ENCODE data around the gene ESYT2. TPM values are rescaled to one million over a fixed set of nuclear protein-coding genes. Genes with fewer than 3 reads are reported as not detected.

ESYT2 gene
- total RNA-seq, 1 donor from 2014 or later = 38.1 TPM

DNA sequence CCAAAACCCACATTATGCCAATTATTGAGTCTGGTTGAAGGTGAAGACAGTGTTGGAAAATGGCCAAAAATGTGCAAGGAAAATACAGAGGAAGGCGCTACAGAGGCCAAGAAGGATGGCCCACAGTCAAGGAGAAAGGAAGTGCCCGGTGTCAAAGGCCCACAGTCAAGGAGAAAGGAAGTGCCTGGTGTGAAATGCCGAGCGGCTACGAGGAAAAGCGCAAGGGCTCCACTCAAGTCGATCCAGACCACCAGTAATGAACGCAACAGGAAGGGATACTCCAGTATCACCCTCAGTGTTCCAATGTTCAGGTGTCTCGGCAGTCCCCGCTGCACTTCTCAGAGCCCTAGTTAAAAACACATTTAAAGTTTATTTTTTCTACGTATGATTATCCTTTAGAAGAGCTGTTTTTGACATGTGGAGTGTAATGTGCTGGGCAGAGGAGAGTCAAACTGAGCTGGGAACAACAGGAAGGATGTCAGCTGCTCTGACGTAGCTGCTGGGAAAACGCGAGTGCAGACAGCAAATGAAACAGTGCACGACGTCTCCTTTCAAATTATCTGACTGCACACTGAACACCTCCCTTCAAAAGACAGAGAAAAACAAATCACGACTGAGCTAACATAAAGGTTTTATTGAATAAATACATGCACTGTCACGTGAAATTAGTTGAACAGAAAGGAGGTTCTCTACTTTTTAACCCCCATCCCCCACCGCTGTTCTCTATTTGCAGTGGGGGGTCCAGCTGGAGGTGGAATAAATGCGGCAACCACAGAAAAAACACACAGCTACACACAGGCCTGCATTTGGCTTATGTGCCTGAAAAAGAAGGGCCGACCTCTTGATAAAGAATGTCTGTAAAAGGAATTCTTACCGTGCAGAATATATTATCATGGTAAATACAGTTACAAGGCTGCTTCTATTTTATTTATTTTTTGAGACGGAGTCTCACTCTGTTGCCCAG lies 98.6 kb downstream of the ESYT2 start:
- H3K4me1 ChIP-seq (ENCODE audit: control insufficient read depth in 3 of 3, insufficient read depth in 3 of 3, low read length in 3 of 3) = no peaks in the 10 kb centered on the region
- no peak overlapping the region for H3K27ac ChIP-seq (ENCODE audit: low read depth, low read length)
- peaks cover 22 to 42% (median 40%) of the 10 kb centered on the region in 3 donors for H3K36me3 ChIP-seq (ENCODE audit: control insufficient read depth in 3 of 3, insufficient read depth in 3 of 3, low read length in 3 of 3)
- H3K4me3 ChIP-seq (ENCODE audit: low read length in 3 of 3) = no peak overlapping the region
- no peaks in the 10 kb centered on the region for H3K27me3 ChIP-seq (ENCODE audit: control insufficient read depth in 3 of 3, insufficient read depth in 3 of 3, low read length in 3 of 3)
- no peaks in the 10 kb centered on the region for H3K9me3 ChIP-seq (ENCODE audit: control insufficient read depth in 3 of 3, low read length in 3 of 3)
- no peak overlapping the region for H3K9ac ChIP-seq (ENCODE audit: low read depth in 1 of 3, low read length in 3 of 3)

DNA sequence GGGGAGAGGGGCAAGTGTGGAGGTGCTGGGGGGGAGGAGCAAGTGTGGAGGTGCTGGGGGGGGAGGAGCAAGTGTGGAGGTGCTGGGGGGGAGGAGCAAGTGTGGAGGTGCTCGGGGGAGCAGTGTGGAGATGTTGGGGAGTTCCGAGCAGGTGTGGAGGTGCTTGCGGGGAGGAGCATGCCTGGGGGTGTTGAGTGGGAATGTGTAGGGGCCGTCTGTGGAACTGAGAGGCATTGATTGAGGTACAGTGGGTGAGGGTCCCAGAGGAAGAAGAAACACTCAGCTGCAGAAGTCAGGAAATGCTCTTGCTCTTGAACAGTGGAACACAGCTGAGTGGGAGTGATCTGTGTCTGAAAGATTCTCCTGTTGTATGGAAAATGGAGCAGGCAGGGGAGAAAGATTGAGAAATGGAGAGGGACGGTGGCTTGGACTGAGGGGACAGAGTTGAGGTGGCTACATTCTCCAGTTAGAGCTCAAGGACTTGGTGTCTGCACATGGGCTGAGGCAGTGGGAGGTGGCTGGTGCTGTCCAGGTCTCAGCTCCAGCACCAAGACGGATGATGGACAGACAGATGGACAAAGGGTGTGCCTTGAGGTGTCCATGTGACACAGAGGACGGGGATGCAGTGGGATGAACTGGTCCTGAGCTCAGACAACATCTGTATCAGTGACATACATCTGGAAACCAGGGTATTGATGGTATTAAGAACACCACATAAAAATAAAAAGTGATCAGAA lies 99.5 kb downstream of the ESYT2 start:
- Histone ChIP-seq H3K27ac (ENCODE audit: low read depth, low read length) (no peak overlapping the region), H3K36me3 (ENCODE audit: control insufficient read depth in 3 of 3, insufficient read depth in 3 of 3, low read length in 3 of 3) (peaks cover 15 to 33% (median 32%) of the 10 kb centered on the region in 3 donors), H3K4me3 (ENCODE audit: low read length in 3 of 3) (no peak overlapping the region), H3K4me1 (ENCODE audit: control insufficient read depth in 3 of 3, insufficient read depth in 3 of 3, low read length in 3 of 3) (no peaks in the 10 kb centered on the region), H3K27me3 (ENCODE audit: control insufficient read depth in 3 of 3, insufficient read depth in 3 of 3, low read length in 3 of 3) (no peaks in the 10 kb centered on the region), H3K9me3 (ENCODE audit: control insufficient read depth in 3 of 3, low read length in 3 of 3) (no peaks in the 10 kb centered on the region), H3K9ac (ENCODE audit: low read depth in 1 of 3, low read length in 3 of 3) (no peak overlapping the region)

DNA sequence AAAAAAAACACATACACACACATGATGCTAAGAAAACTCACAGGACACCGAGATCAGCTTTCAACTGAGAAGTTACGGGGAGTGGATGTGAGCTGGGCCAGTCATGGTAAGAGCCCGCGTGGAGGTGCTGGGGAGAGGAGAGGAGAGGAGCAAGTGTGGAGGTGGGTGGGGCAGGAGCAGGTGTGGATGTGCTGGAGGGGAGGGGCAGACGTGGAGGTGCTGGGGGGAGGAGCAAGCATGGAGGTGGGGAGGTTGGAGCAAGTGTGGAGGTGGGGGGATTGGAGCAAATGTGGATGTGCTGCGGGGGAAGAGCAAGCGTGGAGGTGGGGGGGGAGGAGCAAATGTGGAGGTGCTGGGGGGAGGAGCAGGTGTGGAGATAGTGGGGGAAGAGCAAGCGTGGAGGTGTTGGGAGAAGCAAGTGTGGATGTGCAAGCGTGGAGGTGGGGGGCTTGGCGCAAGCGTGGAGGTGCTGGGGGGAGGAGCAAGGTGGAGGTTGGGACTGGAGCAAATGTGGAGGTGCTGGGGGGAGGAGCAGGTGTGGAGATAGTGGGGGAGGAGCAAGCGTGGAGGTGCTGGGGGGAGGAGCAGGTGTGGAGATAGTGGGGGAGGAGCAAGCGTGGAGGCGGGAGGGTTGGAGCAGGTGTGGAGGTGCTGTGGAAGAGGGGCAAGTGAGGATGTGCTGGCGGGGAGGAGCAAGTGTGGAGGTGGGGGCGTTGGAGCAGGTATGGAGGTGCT lies 100.2 kb downstream of the ESYT2 start:
- Histone ChIP-seq H3K4me1 (ENCODE audit: control insufficient read depth in 3 of 3, insufficient read depth in 3 of 3, low read length in 3 of 3) (no peaks in the 10 kb centered on the region), H3K4me3 (ENCODE audit: low read length in 3 of 3) (no peak overlapping the region), H3K27ac (ENCODE audit: low read depth, low read length) (no peak overlapping the region), H3K9me3 (ENCODE audit: control insufficient read depth in 3 of 3, low read length in 3 of 3) (no peaks in the 10 kb centered on the region), H3K27me3 (ENCODE audit: control insufficient read depth in 3 of 3, insufficient read depth in 3 of 3, low read length in 3 of 3) (no peaks in the 10 kb centered on the region), H3K36me3 (ENCODE audit: control insufficient read depth in 3 of 3, insufficient read depth in 3 of 3, low read length in 3 of 3) (peaks cover 12 to 26% (median 25%) of the 10 kb centered on the region in 3 donors), H3K9ac (ENCODE audit: low read depth in 1 of 3, low read length in 3 of 3) (no peak overlapping the region)

DNA sequence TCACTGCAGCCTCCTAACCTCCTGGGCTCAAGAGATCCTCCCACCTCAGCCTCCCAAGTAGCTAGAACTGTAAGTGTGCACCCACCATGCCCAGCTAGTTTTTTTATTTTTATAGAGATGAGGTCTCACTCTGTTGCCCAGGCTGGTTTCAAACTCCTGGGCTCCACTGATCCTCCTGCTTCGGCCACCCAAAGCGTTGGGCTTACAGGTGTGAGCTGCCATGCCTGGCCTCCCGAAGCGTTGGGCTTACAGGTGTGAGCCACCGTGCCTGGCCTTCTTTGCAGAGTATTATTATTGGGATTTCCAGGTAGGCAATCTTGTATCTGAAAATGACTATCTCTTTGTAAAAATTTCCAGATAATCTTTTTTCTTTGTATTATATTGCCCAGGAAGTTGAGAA lies 101.6 kb downstream of the ESYT2 start:
- Histone ChIP-seq H3K27ac (ENCODE audit: low read depth, low read length) (no peak overlapping the region), H3K9me3 (ENCODE audit: control insufficient read depth in 3 of 3, low read length in 3 of 3) (no peaks in the 10 kb centered on the region), H3K36me3 (ENCODE audit: control insufficient read depth in 3 of 3, insufficient read depth in 3 of 3, low read length in 3 of 3) (peaks cover 8 to 19% (median 15%) of the 10 kb centered on the region in 3 donors), H3K27me3 (ENCODE audit: control insufficient read depth in 3 of 3, insufficient read depth in 3 of 3, low read length in 3 of 3) (no peaks in the 10 kb centered on the region), H3K9ac (ENCODE audit: low read depth in 1 of 3, low read length in 3 of 3) (no peak overlapping the region), H3K4me3 (ENCODE audit: low read length in 3 of 3) (no peak overlapping the region), H3K4me1 (ENCODE audit: control insufficient read depth in 3 of 3, insufficient read depth in 3 of 3, low read length in 3 of 3) (no peaks in the 10 kb centered on the region)

DNA sequence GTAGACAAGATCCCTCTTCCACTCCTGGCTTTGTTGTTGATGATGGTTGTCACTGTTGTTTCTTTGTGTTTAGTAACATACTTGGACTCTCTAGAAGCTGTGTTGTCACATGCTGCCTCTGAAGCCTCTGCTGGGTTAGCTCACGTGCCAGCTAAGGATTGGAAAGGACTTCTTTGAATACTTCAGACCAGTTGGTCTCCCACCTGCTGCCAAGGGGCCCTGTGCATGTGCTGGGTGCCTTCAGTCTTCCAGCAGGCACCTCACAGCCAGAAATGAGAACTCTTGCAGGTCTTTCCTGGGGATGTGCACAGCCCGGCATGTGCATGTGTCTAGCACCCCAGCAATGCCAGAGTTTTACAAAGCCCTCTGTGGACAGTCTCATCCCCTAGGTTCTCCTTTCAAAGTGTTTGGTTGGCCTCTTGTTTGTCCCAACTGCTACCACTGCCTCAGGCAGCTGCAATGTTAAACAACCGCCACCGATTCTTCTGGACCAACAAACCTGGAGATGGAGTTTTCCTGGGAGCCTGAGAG lies 103.0 kb downstream of the ESYT2 start:
- H3K36me3 ChIP-seq (ENCODE audit: control insufficient read depth in 3 of 3, insufficient read depth in 3 of 3, low read length in 3 of 3) = peaks cover 5 to 13% (median 7%) of the 10 kb centered on the region in 3 donors
- H3K9me3 ChIP-seq (ENCODE audit: control insufficient read depth in 3 of 3, low read length in 3 of 3) = no peaks in the 10 kb centered on the region
- H3K4me1 ChIP-seq (ENCODE audit: control insufficient read depth in 3 of 3, insufficient read depth in 3 of 3, low read length in 3 of 3) = no peaks in the 10 kb centered on the region
- no peak overlapping the region for H3K27ac ChIP-seq (ENCODE audit: low read depth, low read length)
- H3K27me3 ChIP-seq (ENCODE audit: control insufficient read depth in 3 of 3, insufficient read depth in 3 of 3, low read length in 3 of 3) = no peaks in the 10 kb centered on the region
- no peak overlapping the region for H3K9ac ChIP-seq (ENCODE audit: low read depth in 1 of 3, low read length in 3 of 3)
- H3K4me3 ChIP-seq (ENCODE audit: low read length in 3 of 3) = no peak overlapping the region

DNA sequence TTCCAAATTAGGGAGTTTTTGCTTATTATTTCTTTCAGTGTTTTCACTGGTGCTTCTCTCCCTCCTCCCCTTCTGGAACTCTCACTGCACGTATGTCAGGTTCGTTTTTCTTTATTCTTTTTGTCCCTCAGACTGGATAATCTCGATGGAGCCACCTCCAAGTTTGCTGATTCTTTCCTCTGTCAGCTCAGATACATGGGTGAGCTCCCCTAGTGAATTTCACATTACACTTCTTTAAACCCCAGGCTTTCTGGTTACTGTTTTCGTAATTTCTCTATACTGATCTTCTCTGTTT lies 103.9 kb downstream of the ESYT2 start:
- H3K36me3 ChIP-seq (ENCODE audit: control insufficient read depth in 3 of 3, insufficient read depth in 3 of 3, low read length in 3 of 3) = peaks cover 5 to 7% (median 7%) of the 10 kb centered on the region in 3 donors
- no peaks in the 10 kb centered on the region for H3K4me1 ChIP-seq (ENCODE audit: control insufficient read depth in 3 of 3, insufficient read depth in 3 of 3, low read length in 3 of 3)
- no peaks in the 10 kb centered on the region for H3K27me3 ChIP-seq (ENCODE audit: control insufficient read depth in 3 of 3, insufficient read depth in 3 of 3, low read length in 3 of 3)
- H3K27ac ChIP-seq (ENCODE audit: low read depth, low read length) = no peak overlapping the region
- no peaks in the 10 kb centered on the region for H3K9me3 ChIP-seq (ENCODE audit: control insufficient read depth in 3 of 3, low read length in 3 of 3)
- no peak overlapping the region for H3K4me3 ChIP-seq (ENCODE audit: low read length in 3 of 3)
- H3K9ac ChIP-seq (ENCODE audit: low read depth in 1 of 3, low read length in 3 of 3) = no peak overlapping the region

DNA sequence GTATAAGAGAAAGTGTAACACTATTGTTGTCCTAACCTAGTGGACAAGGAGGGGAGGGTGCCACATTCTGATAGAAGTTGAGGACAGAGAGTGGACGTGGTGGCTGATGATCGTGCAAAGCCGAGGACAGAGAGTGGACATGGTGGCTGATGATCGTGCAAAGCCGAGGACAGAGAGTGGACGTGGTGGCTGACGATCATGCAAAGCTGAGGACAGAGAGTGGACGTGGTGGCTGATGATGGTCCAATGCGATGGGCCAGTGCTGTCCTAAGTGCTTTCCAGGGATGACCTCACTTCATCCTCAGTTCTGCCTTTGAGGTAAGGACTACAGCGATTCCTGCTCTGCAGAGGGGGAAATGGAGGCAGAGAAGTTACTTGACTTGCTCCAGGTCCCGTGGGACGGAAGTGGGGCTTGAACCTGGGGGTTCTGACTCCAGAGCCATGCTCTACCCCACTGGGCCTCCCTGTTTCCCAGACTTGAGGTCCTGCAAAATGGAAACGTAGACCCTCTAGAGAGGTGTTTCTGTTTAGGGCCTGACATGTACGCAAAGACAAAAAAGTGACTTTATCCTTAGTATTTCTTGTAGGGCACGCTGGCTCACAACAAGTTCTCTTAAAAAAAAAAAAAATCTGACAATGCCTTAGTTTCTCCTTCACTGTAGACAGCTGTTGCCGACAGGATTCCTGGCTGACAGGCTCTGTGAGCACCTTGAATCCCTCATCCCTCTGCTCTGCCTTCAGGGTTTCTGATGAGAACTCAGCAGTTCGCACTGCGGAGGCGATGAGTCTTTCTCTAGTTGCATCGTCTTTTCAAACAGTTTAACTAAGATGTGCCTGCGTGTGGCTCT lies 104.4 kb downstream of the ESYT2 start:
- H3K9me3 ChIP-seq (ENCODE audit: control insufficient read depth in 3 of 3, low read length in 3 of 3) = no peaks in the 10 kb centered on the region
- no peak overlapping the region for H3K9ac ChIP-seq (ENCODE audit: low read depth in 1 of 3, low read length in 3 of 3)
- H3K36me3 ChIP-seq (ENCODE audit: control insufficient read depth in 3 of 3, insufficient read depth in 3 of 3, low read length in 3 of 3) = peaks cover 0 to 2% (median 2%) of the 10 kb centered on the region in 3 donors

DNA sequence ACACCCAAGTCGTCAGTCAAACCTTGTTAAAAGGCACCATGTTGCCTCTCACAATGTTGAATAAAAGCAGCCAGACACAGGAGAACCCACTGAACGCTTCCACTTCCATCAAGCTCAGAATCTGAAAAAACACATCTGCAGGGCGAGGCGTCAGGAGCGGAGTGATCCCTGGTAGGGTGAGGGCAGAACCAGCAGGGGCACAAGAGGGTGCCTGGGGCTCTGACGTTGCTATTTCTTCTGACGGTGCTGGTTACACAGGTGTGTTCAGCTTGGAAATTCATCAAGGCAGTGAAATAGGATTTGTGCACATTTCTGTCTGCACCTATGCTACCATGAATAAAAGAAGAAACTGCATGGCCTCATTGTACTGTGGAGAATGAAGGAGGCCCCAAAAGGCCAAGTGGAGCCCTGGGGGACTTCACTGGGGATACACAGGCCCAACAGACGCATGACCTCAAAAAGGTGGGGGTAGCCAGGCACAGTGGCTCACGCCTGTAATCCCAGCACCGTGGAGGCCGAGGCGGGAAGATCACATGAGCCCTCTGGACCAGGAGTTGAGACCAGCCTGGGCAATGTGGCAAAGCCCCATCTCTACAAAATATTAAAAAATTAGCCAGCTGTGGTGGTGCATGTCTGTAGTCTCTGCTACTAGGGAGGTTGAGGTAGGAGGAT lies 105.5 kb downstream of the ESYT2 start:
- H3K4me1 ChIP-seq (ENCODE audit: control insufficient read depth in 3 of 3, insufficient read depth in 3 of 3, low read length in 3 of 3) = no peaks in the 10 kb centered on the region
- no peaks in the 10 kb centered on the region for H3K27me3 ChIP-seq (ENCODE audit: control insufficient read depth in 3 of 3, insufficient read depth in 3 of 3, low read length in 3 of 3)
- no peaks in the 10 kb centered on the region for H3K9me3 ChIP-seq (ENCODE audit: control insufficient read depth in 3 of 3, low read length in 3 of 3)
- H3K36me3 ChIP-seq (ENCODE audit: control insufficient read depth in 3 of 3, insufficient read depth in 3 of 3, low read length in 3 of 3) = no peaks in the 10 kb centered on the region
- no peak overlapping the region for H3K9ac ChIP-seq (ENCODE audit: low read depth in 1 of 3, low read length in 3 of 3)
- H3K4me3 ChIP-seq (ENCODE audit: low read length in 3 of 3) = no peak overlapping the region
- no peak overlapping the region for H3K27ac ChIP-seq (ENCODE audit: low read depth, low read length)

More for the DNA sequence above, 104.4 kb downstream of the ESYT2 start:
- Histone ChIP-seq H3K4me3 (ENCODE audit: low read length in 3 of 3) (no peak overlapping the region), H3K27ac (ENCODE audit: low read depth, low read length) (no peak overlapping the region), H3K27me3 (ENCODE audit: control insufficient read depth in 3 of 3, insufficient read depth in 3 of 3, low read length in 3 of 3) (no peaks in the 10 kb centered on the region), H3K4me1 (ENCODE audit: control insufficient read depth in 3 of 3, insufficient read depth in 3 of 3, low read length in 3 of 3) (no peaks in the 10 kb centered on the region)

DNA sequence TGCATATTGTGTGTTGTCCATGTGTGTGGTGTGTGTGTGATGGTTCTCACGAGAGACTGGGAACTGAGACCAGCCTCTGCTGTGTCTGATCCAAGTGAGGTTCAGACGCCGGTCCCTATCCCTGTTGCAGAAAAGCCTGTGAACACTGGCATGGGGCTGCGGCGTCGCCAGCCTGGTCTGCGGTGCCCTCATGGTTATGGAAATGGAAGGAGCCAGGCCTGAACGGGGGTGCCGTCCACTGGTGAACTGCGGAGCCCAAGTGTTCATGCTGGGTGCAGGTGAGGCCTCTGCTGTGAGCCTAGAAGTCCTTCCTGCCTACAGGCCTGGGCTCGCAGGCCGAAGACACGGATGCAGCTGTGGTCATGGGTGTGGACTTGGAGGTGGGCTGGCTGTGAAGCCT lies 106.0 kb downstream of the ESYT2 start:
- no peaks in the 10 kb centered on the region for H3K36me3 ChIP-seq (ENCODE audit: control insufficient read depth in 3 of 3, insufficient read depth in 3 of 3, low read length in 3 of 3)
- H3K9ac ChIP-seq (ENCODE audit: low read depth in 1 of 3, low read length in 3 of 3) = no peak overlapping the region
- no peaks in the 10 kb centered on the region for H3K27me3 ChIP-seq (ENCODE audit: control insufficient read depth in 3 of 3, insufficient read depth in 3 of 3, low read length in 3 of 3)
- no peak overlapping the region for H3K27ac ChIP-seq (ENCODE audit: low read depth, low read length)
- no peaks in the 10 kb centered on the region for H3K4me1 ChIP-seq (ENCODE audit: control insufficient read depth in 3 of 3, insufficient read depth in 3 of 3, low read length in 3 of 3)
- no peaks in the 10 kb centered on the region for H3K9me3 ChIP-seq (ENCODE audit: control insufficient read depth in 3 of 3, low read length in 3 of 3)
- H3K4me3 ChIP-seq (ENCODE audit: low read length in 3 of 3) = no peak overlapping the region
